Measurements from ENCODE around the gene CDH4.

Gene CDH4

DNA sequence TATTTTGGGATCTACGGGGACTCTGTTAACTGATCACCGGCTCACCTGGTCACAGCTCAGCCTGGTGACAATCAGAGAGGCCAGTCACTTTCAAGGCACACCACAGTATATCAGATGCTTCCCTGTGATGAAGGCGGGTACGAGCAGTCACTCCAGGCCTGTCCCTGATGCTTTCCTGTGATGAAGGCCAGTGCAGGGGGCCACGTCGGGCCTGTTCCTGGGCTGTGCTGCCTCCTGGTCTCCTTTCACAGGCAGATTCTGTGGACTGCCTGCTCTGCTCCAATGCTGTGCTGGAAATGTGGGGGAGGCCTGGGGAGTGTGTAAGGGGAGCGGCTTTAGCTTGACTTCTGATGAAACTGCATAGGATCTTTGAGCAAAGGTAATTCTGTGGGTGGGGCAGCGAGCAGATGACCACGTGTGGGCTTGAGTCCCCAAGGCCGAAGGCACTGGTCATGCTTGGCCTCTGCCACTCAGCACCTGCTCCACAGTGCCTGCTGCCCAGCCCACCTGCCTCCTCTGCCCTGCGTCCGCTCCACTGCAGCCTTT lies 441.1 kb downstream of the CDH4 start:
- no peak for DNase-seq (ENCODE audit: low spot score)
- TF ChIP-seq, protein P1, sequence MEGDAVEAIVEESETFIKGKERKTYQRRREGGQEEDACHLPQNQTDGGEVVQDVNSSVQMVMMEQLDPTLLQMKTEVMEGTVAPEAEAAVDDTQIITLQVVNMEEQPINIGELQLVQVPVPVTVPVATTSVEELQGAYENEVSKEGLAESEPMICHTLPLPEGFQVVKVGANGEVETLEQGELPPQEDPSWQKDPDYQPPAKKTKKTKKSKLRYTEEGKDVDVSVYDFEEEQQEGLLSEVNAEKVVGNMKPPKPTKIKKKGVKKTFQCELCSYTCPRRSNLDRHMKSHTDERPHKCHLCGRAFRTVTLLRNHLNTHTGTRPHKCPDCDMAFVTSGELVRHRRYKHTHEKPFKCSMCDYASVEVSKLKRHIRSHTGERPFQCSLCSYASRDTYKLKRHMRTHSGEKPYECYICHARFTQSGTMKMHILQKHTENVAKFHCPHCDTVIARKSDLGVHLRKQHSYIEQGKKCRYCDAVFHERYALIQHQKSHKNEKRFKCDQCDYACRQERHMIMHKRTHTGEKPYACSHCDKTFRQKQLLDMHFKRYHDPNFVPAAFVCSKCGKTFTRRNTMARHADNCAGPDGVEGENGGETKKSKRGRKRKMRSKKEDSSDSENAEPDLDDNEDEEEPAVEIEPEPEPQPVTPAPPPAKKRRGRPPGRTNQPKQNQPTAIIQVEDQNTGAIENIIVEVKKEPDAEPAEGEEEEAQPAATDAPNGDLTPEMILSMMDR (IDR thresholded peaks at IDR 0.05; ENCODE audit: extremely low read depth, missing control alignments), result no peak

DNA sequence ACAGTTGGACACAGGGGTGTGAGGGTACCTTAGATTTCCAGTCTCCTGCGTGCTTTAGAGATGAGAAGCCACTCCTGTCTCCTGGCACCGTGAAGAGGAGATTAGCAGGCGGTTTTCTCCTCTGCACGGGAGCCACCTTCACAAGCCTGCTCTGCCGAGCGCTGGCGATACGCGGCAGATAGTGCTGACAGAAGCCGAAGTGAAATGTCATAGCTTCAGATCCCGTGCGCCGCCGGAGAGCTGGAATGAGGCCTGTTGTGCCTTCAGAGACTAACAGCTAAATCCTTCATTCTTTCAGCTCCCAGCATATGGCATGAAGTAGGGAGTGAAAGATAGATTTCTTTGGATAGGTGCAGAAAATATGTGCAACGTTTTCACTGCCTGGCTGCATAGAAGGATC lies 442.6 kb downstream of the CDH4 start:
- no peak for DNase-seq (ENCODE audit: low spot score)
- TF ChIP-seq, protein P1 (IDR thresholded peaks at IDR 0.05; ENCODE audit: extremely low read depth, missing control alignments), result no peak

DNA sequence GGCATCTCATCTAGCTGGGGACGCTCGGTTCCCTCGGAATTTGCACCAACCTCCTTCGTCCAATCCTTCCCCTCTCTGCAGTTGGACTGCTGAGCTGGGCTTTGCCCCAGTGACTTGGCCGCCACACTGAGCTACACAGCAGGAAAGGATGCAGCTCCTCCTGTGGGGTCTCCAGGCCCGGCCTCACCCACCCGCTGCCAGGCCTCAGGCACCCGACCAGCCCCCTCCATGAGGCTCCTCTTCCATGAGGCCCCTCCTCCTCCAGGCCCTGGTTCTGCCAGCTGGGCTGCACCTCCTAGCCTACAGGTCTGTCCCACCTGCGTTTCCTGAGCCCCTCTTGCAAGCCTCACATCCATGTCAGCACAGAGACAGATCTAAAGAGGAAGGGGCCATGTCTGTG lies 443.7 kb downstream of the CDH4 start:
- DNase-seq (ENCODE audit: low spot score), result no peak
- TF ChIP-seq, protein P1 (IDR thresholded peaks at IDR 0.05; ENCODE audit: extremely low read depth, missing control alignments), result no peak

DNA sequence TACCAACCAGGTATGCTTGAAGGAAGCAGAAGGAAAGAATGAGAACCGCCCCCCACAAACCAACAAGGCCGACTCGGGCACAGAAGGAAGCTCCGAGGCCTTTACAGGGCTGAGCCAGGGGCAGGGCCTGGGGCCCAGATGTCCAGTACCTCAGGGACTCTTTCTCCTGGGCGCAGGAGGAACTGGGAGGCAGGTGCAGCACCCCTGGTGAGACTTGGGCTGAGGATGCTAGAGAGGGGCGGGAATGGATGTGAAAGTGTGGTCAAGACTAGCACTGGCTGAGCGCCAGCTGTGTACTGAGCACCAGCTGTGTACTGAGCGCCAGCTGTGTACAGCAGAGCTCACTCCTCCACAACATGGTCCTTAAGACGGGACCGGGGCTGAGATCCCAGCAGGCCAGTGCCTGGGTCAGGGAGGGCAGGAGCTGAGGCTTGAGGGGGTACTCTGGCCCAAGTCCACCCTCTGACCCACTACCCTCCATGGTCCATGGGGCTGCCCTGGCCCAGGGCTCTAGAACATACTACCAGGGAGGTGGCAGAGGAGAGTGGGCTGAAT lies 444.2 kb downstream of the CDH4 start:
- TF ChIP-seq, protein P1 (IDR thresholded peaks at IDR 0.05; ENCODE audit: extremely low read depth, missing control alignments), result no peak
- no peak for DNase-seq (ENCODE audit: low spot score)

DNA sequence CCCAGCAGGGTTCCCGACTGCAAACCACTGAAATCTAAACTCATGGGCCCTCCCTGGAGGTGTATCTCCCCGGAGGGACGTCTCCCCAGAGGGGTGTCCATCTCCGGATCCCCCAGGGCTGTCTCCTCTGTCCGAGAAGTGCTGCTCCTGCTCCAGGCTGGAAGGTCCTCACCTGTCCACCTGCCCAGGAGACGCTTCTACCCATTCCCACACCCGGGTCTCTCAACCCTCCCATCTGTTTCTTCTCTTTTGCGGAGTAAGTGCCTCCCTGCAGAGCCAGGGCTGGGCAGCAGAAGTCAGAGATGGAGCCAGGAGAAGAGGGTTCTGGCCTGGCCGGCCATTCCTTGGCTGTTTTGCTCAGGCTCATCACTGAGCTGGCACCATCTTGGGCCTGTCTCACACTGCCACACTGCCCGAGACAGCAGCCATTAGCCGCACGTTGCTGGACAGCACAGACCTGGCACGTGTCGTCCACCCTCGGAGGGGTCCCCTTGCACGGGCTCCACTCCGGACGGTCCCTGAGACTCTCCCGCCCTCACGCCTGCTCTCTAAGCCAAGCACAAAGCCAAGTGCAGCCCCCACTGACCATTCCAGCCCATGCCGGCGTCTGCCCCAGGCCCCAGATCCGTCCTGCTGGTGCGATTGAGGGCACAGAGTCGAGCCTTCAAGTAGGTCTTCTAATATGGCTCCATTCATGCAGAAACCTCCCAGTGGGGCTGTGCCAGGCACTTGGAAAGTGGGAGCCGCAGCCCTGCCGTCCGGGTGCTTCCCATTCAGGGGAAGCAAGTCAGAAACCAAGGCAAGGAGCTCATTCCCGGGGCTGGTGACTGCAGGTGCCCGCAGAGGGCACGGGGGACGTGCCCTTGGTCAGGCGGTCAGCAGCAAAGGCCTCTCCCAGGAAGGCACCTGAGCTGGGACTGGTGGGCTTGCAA lies 445.9 kb downstream of the CDH4 start:
- no peak for DNase-seq (ENCODE audit: low spot score)
- TF ChIP-seq, protein P1 (IDR thresholded peaks at IDR 0.05; ENCODE audit: extremely low read depth, missing control alignments), result no peak

DNA sequence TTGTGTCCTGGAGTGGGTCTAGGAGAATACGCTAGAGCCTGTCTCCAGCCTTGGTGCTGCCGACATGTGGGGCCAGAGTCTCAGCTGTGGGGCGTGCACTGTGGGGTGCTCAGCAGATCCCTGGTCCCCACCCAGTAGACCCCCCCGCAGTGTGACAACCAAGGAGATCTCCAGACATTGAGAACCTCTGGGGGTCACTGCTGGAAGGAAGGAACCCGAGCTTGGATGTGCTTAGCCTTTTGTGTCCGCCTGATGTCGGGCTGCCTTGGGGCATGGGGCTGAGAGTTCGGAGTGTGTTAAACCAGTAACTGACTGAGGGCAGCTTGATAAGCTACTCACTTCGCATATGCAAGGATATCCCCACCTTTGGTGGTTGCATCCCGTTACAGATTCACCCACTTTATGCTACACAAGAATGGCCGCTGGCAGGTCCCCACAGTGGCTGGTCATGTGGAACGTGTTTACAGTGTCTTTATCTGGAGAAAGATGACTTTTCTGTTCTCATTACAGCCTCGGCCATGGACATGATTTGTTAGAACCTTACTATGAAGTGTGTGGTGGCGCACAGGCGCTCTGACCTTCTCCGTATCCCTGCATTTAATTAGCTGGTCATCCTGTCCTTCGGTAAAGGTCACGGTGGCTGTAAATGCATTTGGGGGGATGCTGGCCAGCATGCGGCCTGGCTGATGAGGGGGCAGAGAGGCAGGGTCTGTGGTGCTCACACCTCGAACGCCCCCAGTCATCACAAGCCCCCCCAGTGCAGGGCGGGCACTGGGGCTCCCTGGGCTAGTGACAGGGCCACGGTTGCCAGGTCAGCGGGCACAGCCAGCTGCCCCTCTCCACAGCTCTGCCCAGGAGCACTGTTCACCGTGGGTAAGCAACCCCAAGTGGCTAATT lies 446.8 kb downstream of the CDH4 start:
- TF ChIP-seq, protein P1 (IDR thresholded peaks at IDR 0.05; ENCODE audit: extremely low read depth, missing control alignments), result no peak
- DNase-seq (ENCODE audit: low spot score), result no peak

Data from GM20000 (cell line).